HepG2 (cell line): ENCODE measurements around the gene CDC25C.

ENCODE experiments used
- ZNF883 ChIP-seq: sonication (generic); formaldehyde crosslinking; IDR thresholded peaks from 2 replicates; pipeline ENCODE4 v1.5.1; 2020; ENCODE audit warnings: mild to moderate bottlenecking, missing genetic modification reagents; ENCODE audit errors: not compliant biosample characterization
- TF ChIP-seq, protein P1 (sequence below): sonication (generic); formaldehyde crosslinking; IDR thresholded peaks from 2 replicates; pipeline ENCODE4 v1.4.0; 2020; ENCODE audit warnings: missing genetic modification reagents

DNA sequence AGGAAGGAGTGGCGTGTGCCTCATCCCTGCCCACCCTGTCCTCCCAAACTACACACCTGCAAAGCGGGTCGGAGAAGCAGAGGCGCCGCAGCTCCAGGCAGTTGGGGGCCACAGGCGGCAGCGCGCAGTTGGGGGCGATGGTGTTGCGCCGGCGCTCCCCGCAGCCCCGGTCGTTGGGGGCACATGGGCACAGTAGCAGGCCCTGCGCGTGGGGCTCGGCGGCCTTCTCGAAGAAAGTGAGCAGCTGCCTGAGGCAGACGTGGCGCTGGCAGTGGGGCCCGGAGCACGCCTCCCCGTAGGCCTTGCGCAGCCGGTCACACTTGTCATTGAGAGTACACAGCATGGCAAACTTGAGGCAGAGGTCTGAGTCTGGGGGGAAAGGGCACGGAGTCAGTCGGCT, 74.0 kb downstream of the CDC25C start:
- TF ChIP-seq, protein P1, sequence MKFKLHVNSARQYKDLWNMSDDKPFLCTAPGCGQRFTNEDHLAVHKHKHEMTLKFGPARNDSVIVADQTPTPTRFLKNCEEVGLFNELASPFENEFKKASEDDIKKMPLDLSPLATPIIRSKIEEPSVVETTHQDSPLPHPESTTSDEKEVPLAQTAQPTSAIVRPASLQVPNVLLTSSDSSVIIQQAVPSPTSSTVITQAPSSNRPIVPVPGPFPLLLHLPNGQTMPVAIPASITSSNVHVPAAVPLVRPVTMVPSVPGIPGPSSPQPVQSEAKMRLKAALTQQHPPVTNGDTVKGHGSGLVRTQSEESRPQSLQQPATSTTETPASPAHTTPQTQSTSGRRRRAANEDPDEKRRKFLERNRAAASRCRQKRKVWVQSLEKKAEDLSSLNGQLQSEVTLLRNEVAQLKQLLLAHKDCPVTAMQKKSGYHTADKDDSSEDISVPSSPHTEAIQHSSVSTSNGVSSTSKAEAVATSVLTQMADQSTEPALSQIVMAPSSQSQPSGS (CRISPR knock-in tag), result no peak
- TF ChIP-seq ZNF883 (CRISPR knock-in tag), result no peak
